ENCODE data around the gene ARVCF. TPM values are rescaled to one million over a fixed set of nuclear protein-coding genes. Genes with fewer than 3 reads are reported as not detected.
A peak's percentile ranks its signal among the peaks of the same experiment; 100 is the strongest.

ARVCF gene
- total and polyA plus RNA-seq, 8 donors = 3.5 to 51.3 (median 13.6) TPM

DNA sequence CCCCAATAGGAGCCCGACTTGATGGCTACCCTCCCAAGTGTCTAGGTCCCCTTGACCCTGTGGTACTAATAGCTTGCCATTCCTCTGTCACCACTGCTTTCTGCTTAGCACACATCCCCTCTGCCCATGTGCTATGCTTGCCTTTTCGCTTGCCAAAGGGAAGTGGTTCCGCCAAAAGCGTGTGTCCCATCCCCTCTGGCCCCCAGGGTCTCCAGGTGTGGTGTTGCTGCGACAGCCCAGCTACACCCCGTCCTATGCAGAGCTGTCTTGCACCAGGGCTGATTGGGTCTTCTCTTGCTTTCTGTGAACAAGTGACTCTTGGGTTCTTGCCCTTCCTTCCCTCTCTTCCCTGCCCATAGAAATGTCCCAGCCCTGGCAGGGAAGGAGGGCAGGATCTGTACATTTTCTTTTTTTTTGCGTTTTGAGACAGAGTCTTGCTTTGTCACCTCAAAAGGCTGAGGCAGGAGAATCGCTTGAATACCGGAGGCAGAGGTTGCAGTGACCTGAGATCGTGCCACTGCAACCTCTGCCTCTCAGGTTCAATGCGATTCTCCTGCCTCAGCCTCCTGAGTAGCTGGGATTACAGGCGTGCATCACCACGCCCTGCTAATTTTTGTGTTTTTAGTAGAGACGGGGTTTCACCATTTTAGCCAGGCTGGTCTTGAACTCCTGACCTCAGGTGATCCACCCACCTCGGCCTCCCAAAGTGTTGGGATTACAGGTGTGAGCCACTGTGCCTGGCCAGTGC lies 8.2 kb upstream of the ARVCF start:
- Histone ChIP-seq H3K27ac (no peak overlapping the region), H3K4me1 (peaks cover 23 to 51% (median 32%) of the 10 kb centered on the region in 4 donors), H3K9me3 (no peaks in the 10 kb centered on the region), H3K4me3 (no peak overlapping the region), H3K27me3 (no peaks in the 10 kb centered on the region), H3K36me3 (peaks cover 0 to 12% (median 7%) of the 10 kb centered on the region in 4 donors)
- TF ChIP-seq, protein P1, sequence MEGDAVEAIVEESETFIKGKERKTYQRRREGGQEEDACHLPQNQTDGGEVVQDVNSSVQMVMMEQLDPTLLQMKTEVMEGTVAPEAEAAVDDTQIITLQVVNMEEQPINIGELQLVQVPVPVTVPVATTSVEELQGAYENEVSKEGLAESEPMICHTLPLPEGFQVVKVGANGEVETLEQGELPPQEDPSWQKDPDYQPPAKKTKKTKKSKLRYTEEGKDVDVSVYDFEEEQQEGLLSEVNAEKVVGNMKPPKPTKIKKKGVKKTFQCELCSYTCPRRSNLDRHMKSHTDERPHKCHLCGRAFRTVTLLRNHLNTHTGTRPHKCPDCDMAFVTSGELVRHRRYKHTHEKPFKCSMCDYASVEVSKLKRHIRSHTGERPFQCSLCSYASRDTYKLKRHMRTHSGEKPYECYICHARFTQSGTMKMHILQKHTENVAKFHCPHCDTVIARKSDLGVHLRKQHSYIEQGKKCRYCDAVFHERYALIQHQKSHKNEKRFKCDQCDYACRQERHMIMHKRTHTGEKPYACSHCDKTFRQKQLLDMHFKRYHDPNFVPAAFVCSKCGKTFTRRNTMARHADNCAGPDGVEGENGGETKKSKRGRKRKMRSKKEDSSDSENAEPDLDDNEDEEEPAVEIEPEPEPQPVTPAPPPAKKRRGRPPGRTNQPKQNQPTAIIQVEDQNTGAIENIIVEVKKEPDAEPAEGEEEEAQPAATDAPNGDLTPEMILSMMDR (IDR thresholded peaks at IDR 0.05) = no peak
- TF ChIP-seq POLR2AphosphoS5 (IDR thresholded peaks at IDR 0.05) = no peak
- TF ChIP-seq EP300 (IDR thresholded peaks at IDR 0.05) = no peak
- TF ChIP-seq POLR2A (IDR thresholded peaks at IDR 0.05) = no peak
- WGBS, 5 donors = 89 to 94% (median 93%) methylated on average over 15 of the region's 15 CpGs
- DNase-seq = no peak
- intact Hi-C loops (cut with DNase I; ENCODE audit: low total_unique reads) = no loop called here

DNA sequence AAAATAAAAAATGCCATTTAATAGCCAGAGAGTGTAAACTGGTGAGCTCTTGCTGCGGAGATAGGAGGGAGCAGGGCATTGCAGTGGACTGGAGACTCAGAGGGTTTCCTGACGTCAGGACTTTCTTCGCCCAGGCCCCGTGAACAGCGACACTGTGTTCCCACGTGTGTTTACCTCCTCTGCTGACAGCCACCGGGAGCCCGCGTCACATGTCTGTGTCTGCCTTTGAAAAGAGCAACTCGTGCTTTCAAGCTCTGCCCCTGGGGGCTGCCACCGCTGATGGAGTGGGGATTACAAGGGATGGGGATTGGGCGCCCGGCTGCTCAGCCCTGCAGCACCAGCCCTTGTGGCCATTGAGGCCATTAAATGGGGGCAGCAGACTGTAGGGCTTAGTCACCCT lies 7.6 kb upstream of the ARVCF start:
- Histone ChIP-seq H3K36me3 (peaks cover 0 to 12% (median 7%) of the 10 kb centered on the region in 4 donors), H3K4me1 (peaks cover 23 to 48% (median 32%) of the 10 kb centered on the region in 4 donors), H3K4me3 (no peak overlapping the region), H3K27me3 (no peaks in the 10 kb centered on the region), H3K9me3 (no peaks in the 10 kb centered on the region), H3K27ac (no peak overlapping the region)
- WGBS, 5 donors = 70 to 81% (median 77%) methylated on average over 6 to 13 of the region's 13 CpGs
- no peak for TF ChIP-seq POLR2A (IDR thresholded peaks at IDR 0.05)
- no peak for TF ChIP-seq POLR2AphosphoS5 (IDR thresholded peaks at IDR 0.05)
- TF ChIP-seq, protein P1 (IDR thresholded peaks at IDR 0.05) = no peak
- DNase-seq = peak in 1 of 2 donors; percentile 9
- intact Hi-C loops (cut with DNase I; ENCODE audit: low total_unique reads) = no loop called here

DNA sequence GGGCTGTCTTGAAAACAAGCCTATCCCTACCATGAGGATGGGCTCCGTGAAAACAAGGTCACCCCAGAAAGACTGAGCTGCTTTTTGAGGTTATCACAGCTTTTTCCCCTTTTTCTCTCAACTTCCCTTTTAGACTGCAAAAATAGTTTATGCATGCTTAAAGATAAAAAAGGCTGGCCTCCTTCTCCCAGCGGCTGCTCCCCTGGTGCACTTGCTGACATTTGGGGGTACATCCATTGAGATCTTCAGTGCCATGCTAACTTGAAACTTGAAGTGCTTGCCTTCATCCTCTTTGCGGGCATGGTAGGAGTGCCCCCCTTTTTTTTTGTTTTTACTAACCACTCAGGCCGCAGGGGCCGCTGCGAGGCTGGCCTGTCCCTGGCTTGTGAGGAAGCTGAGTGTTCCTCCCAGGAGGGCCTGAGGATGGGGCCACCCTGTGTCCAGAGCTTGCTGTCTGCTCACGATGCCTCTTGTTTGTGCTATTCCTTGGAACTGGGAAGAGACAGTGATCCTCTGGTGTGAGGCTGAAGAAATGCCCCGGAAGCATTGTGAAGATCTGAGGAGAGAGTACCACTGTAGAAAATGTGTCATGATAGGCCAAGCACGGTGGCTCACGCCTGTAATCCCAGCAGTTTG lies 6.5 kb upstream of the ARVCF start:
- Histone ChIP-seq H3K4me3 (peak overlapping the region in 1 of 4 donors; percentile 95), H3K9me3 (no peaks in the 10 kb centered on the region), H3K4me1 (peaks cover 23 to 43% (median 32%) of the 10 kb centered on the region in 4 donors), H3K27me3 (no peaks in the 10 kb centered on the region), H3K36me3 (peaks cover 0 to 12% (median 7%) of the 10 kb centered on the region in 4 donors), H3K27ac (peak overlapping the region in 2 of 5 donors; percentile 90 to 94)
- intact Hi-C loops (cut with DNase I; ENCODE audit: low total_unique reads) = no loop called here
- DNase-seq = peak in 1 of 2 donors; percentile 2
- TF ChIP-seq POLR2A (IDR thresholded peaks at IDR 0.05) = no peak
- TF ChIP-seq POLR2AphosphoS5 (IDR thresholded peaks at IDR 0.05) = no peak
- TF ChIP-seq, protein P1 (IDR thresholded peaks at IDR 0.05) = no peak
- no peak for TF ChIP-seq EP300 (IDR thresholded peaks at IDR 0.05)
- 75 to 92% (median 83%) methylated on average over 10 of the region's 10 CpGs for WGBS, 5 donors

DNA sequence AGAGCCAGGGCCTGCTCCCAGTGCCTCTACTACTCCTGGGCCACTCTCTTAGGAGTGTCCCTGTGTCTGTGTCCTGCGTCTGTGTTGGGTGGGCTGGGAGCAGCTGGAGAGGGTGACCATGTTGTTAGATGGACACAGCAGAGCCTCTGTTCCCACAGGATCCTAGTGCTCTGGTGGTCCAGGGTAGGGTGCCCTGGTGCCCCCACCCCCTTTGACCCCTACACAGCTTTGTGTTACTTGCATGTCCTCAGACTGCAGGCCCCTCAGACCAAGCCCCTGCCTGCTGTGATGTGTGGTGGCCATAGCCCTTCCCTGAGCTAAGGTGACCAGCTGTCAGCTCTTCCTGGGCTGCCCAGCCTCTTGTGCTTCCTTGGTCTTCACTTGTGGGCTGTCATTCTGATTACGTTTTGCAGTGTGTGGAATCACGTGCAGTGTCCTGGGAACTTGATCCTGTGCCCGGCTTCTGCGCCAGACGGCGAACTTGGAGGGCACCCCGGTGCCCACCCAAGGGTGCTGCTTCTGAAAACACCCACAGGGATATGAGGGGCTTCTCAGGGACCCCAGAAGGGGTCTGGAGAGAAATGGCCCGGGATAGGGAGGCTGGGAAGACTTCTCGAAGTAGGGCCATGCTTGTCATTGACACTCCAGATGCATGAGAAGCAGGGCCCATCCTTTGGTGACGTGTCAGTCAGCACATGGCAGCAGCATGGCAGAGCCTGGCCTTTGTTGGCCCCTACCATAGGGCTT lies 5.8 kb upstream of the ARVCF start:
- no peak for TF ChIP-seq POLR2AphosphoS5 (IDR thresholded peaks at IDR 0.05)
- no peak for TF ChIP-seq EP300 (IDR thresholded peaks at IDR 0.05)
- TF ChIP-seq, protein P1 (IDR thresholded peaks at IDR 0.05) = no peak
- TF ChIP-seq POLR2A (IDR thresholded peaks at IDR 0.05) = no peak
- Histone ChIP-seq H3K36me3 (peaks cover 0 to 12% (median 7%) of the 10 kb centered on the region in 4 donors), H3K4me3 (peak overlapping the region; percentile 85 to 96 (median 90)), H3K9me3 (no peaks in the 10 kb centered on the region), H3K27me3 (peaks cover 0 to 4% (median 0%) of the 10 kb centered on the region in 3 donors), H3K27ac (peak overlapping the region in 4 of 5 donors; percentile 89 to 96 (median 92)), H3K4me1 (peaks cover 23 to 47% (median 36%) of the 10 kb centered on the region in 4 donors)
- WGBS, 5 donors = 85 to 89% (median 88%) methylated on average over 10 to 11 of the region's 11 CpGs
- intact Hi-C loops (cut with DNase I; ENCODE audit: low total_unique reads) = no loop called here
- DNase-seq = peak in 1 of 2 donors; percentile 4
